Heart right ventricle (tissue), 16 donors: ENCODE measurements around the gene HNRNPUL2. TPM values are rescaled to one million over a fixed set of nuclear protein-coding genes. Genes with fewer than 3 reads are reported as not detected.
A peak's percentile ranks its signal among the peaks of the same experiment; 100 is the strongest.
"Not testable (repeated sequence)": the region's sequence is repeated elsewhere in the genome, so short reads cannot be mapped to it uniquely, and the experiment has no call there.

ENCODE experiments used
- ATAC-seq, 8 donors: fragments of 200-7000 bp; cut with Tn5 transposase; one replicate each; pipeline ENCODE4 v1.9.1; 2020; ENCODE audit warnings: mild to moderate bottlenecking in 8 of 8, moderate library complexity in 8 of 8, moderate number of reproducible peaks in 1 of 8
- DNase-seq, 2 donors: peaks; one replicate each; pipeline ENCODE4 v3.0.0-alpha.2; 2020
- H3K27ac ChIP-seq, 10 donors: fragments of 200-600 bp; sonication (generic) in 2 of 10; one replicate each; pipeline versions ENCODE4 v1.5.0 to v1.8.0; 2020 to 2022; ENCODE audit warnings: mild to moderate bottlenecking in 3 of 10
- H3K27me3 ChIP-seq, 7 donors: fragments of 200-600 bp; one replicate each; pipeline ENCODE4 v1.8.0; 2021 to 2022; ENCODE audit warnings: mild to moderate bottlenecking in 2 of 7
- H3K36me3 ChIP-seq, 9 donors: fragments of 200-600 bp; sonication (generic) in 1 of 9; one replicate each; pipeline versions ENCODE4 v1.5.0 to v1.8.0; 2020 to 2022; ENCODE audit warnings: mild to moderate bottlenecking in 2 of 9
- H3K4me1 ChIP-seq, 9 donors: fragments of 200-600 bp; sonication (generic) in 1 of 9; one replicate each; pipeline versions ENCODE4 v1.5.0 to v1.8.0; 2020 to 2022; ENCODE audit warnings: mild to moderate bottlenecking in 4 of 9
- H3K4me3 ChIP-seq, 10 donors: fragments of 200-600 bp; sonication (generic) in 2 of 10; one replicate each; pipeline versions ENCODE4 v1.5.0 to v1.8.0; 2020 to 2022; ENCODE audit warnings: mild to moderate bottlenecking in 7 of 10, moderate library complexity in 2 of 10
- H3K9me3 ChIP-seq, 11 donors: fragments of 200-600 bp in 10 of 11; sonication (generic) in 2 of 11; one replicate each; pipeline versions ENCODE4 v1.5.0 to v1.8.0; 2013 to 2022; ENCODE audit warnings: mild to moderate bottlenecking in 2 of 11, control low read depth in 1 of 11, moderate library complexity in 1 of 11
- WGBS, 2 donors: extraction: QIAGEN DNeasy Blood & Tissue Kit; methylation state at CpG; one replicate each; pipeline ENCODE4 v1.1.7; 2013; ENCODE audit warnings: inconsistent platforms in 1 of 2; 5-methylcytosine and 5-hydroxymethylcytosine counted together
- intact Hi-C, 10 donors: fragments of 100-400 bp; cut with DNase I; formaldehyde crosslinking; loops; one replicate each; pipeline versions ENCODE4 v1.11.1 to v1.14.2; 2022
- polyA plus RNA-seq, 2 donors: library from polyadenylated mRNA; stranded (reverse); fragments of 200-250 nt; gene quantifications; one replicate each; pipeline ENCODE4 v1.2.3, GENCODE V29; 2013
- total RNA-seq, 10 donors: library from RNA; stranded (reverse); fragmentation: NEBNext Ultra II Directional in 3 of 10; extraction: Animal tissue kit (Norgen Biotek cat#: 25700) in 3 of 10; gene quantifications; one replicate each; pipeline versions ENCODE4 v1.2.1 to v1.2.4, GENCODE V29; 2021 to 2023
- TF ChIP-seq, protein P1 (sequence below), 9 donors: fragments of 200-600 bp; sonication (generic) in 2 of 9; IDR thresholded peaks; one replicate each; pipeline versions ENCODE4 v1.5.0 to v1.8.0; 2021 to 2022; ENCODE audit warnings: antibody characterized with exemption in 9 of 9, mild to moderate bottlenecking in 5 of 9, moderate library complexity in 1 of 9
- donor health status: Arrhythmogenic right ventricular cardiomyopathy.
- donor health status: ischemic (EF 13 %, LVEDD 7.1; RV severe dilation, severe dysfunction).
- donor health status: healthy with polysubstance abuse.
- donor health status: DM: no; HTN: yes; CAD: no.
- donor health status: DM: no; HTN: no; CAD: no.
- donor health status: ischemic (EF 25% LVEDD 6.9; RV normal size, moderate dysfunction).
- donor health status: ischemic (EF 25% LVEDD 5.7; RV mildly dilated, moderate dysfunction).
- donor health status: healthy.
- donor health status: DM: yes; HTN: yes; CAD: no.
- donor health status: Ischemic cardiomyopathy.
- donor health status: ischemic (EF 35%, LVEDD 5.7; RV mildly dilated, moderate dysfunction).
- donor health status: nonischemic (EF 11% LVEDD 7.7; RV severe dilation, severe dysfunction).
- donor health status: DM: yes; HTN: yes; CAD: no.
- donor health status: PGD.
- donor health status: ischemic (EF 29% LVEDD 5.4; RV normal size, mild dysfunction).
- donor health status: nonischemic (EF 23%, LVEDD 6.1; RV moderate dilation, normal function).

Gene HNRNPUL2
- total and polyA plus RNA-seq, 12 donors, result 21.4 to 40.9 (median 33.4) TPM

GRCh38 chr11:62752177-62752785 is 25.0 kb upstream of the HNRNPUL2 start:
- H3K27ac ChIP-seq, result peak overlapping the region in 2 of 10 donors; percentile 89 to 95
- 97% methylated on average over 14 of the region's 14 CpGs for WGBS, 2 donors
- H3K4me3 ChIP-seq, result no peak overlapping the region
- DNase-seq (no peak), ATAC-seq (no peak)
- intact Hi-C loops, result loop anchor here in 2 of 10 donors (2.0 kb wide), 1 partner anchor 23 kb away; the partner anchor contains the start of gene TTC9C (in 2 of the 2)
- peaks cover 0 to 40% (median 3%) of the 10 kb centered on the region in 9 donors for H3K36me3 ChIP-seq
- TF ChIP-seq, protein P1, sequence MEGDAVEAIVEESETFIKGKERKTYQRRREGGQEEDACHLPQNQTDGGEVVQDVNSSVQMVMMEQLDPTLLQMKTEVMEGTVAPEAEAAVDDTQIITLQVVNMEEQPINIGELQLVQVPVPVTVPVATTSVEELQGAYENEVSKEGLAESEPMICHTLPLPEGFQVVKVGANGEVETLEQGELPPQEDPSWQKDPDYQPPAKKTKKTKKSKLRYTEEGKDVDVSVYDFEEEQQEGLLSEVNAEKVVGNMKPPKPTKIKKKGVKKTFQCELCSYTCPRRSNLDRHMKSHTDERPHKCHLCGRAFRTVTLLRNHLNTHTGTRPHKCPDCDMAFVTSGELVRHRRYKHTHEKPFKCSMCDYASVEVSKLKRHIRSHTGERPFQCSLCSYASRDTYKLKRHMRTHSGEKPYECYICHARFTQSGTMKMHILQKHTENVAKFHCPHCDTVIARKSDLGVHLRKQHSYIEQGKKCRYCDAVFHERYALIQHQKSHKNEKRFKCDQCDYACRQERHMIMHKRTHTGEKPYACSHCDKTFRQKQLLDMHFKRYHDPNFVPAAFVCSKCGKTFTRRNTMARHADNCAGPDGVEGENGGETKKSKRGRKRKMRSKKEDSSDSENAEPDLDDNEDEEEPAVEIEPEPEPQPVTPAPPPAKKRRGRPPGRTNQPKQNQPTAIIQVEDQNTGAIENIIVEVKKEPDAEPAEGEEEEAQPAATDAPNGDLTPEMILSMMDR (IDR thresholded peaks at IDR 0.05), result no peak
- H3K4me1 ChIP-seq, result peaks cover 7 to 42% (median 25%) of the 10 kb centered on the region in 9 donors
- no peaks in the 10 kb centered on the region for H3K9me3 ChIP-seq
- no peaks in the 10 kb centered on the region for H3K27me3 ChIP-seq

GRCh38 chr11:62749931-62750330 is 22.7 kb upstream of the HNRNPUL2 start:
- peak overlapping the region in 1 of 10 donors; percentile 7 for H3K27ac ChIP-seq
- WGBS, 2 donors, result 94 to 98% methylated on average over 5 of the region's 5 CpGs
- intact Hi-C loops, H3K9me3 ChIP-seq, DNase-seq, ATAC-seq, H3K27me3 ChIP-seq, H3K4me3 ChIP-seq: not testable (repeated sequence)
- peaks cover 0 to 43% (median 3%) of the 10 kb centered on the region in 9 donors for H3K36me3 ChIP-seq
- peaks cover 7 to 42% (median 25%) of the 10 kb centered on the region in 9 donors for H3K4me1 ChIP-seq

DNA sequence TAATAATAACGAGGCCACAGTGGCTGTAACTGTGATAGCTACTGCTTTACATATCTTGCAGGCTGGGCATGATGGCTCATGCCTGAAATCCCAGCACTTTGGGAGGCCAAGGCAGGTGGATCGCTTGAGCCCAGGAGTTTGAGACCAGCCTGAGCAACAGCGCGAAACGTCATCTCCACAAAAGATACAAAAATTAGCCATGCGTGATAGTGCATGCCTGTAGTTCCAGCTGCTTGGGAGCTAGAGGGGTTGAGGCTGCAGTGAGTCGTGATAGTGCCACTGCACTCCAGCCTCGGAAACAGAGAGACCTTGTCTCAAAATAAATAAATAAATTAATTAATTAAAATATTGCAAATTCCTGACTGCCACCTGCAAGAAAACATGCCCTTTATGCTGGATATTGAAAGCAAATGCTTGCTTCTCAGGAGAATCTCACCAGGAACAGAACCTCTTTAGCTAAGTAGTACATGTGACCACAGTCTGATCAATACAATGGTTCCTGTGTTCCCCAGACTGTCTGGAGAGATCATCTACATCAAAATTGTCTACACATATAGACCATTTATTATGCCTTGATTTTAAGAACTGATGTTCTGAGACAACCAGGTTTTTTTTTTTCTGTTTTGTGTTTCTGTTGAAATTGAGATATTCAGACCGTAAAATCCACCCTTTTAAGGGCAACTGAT is 20.4 kb upstream of the HNRNPUL2 start:
- DNase-seq (no peak), ATAC-seq (no peak)
- Histone ChIP-seq H3K36me3 (peaks cover 0 to 37% (median 3%) of the 10 kb centered on the region in 9 donors), H3K4me3 (no peak overlapping the region), H3K27me3 (no peaks in the 10 kb centered on the region), H3K9me3 (no peaks in the 10 kb centered on the region), H3K4me1 (peaks cover 0 to 27% (median 11%) of the 10 kb centered on the region in 9 donors), H3K27ac (no peak overlapping the region)
- intact Hi-C loops, result no loop called here
- 74 to 80% methylated on average over 9 of the region's 9 CpGs for WGBS, 2 donors
- TF ChIP-seq, protein P1 (IDR thresholded peaks at IDR 0.05), result no peak

- no peak overlapping the region for H3K27ac ChIP-seq
- TF ChIP-seq, protein P1 (IDR thresholded peaks at IDR 0.05), result no peak
- H3K4me1 ChIP-seq, result peaks cover 0 to 13% (median 6%) of the 10 kb centered on the region in 9 donors
- no peak for ATAC-seq
- H3K4me3 ChIP-seq, result no peak overlapping the region
- intact Hi-C loops, result no loop called here
- no peak for DNase-seq
- H3K36me3 ChIP-seq, result peaks cover 0 to 99% (median 60%) of the 10 kb centered on the region in 9 donors
- no peaks in the 10 kb centered on the region for H3K9me3 ChIP-seq
- no peaks in the 10 kb centered on the region for H3K27me3 ChIP-seq
Measured at GRCh38 chr11:62737196-62737595, 9.9 kb upstream of the HNRNPUL2 start.

GRCh38 chr11:62732830-62733229 is 5.6 kb upstream of the HNRNPUL2 start:
- intact Hi-C loops, result no loop called here
- WGBS, 2 donors, result 83 to 86% methylated on average over 2 of the region's 2 CpGs
- H3K4me1 ChIP-seq, result peaks cover 9 to 45% (median 26%) of the 10 kb centered on the region in 9 donors
- H3K4me3 ChIP-seq, result no peak overlapping the region
- peaks cover 0 to 79% (median 38%) of the 10 kb centered on the region in 9 donors for H3K36me3 ChIP-seq
- H3K27ac ChIP-seq, result no peak overlapping the region
- no peaks in the 10 kb centered on the region for H3K9me3 ChIP-seq
- TF ChIP-seq, protein P1 (IDR thresholded peaks at IDR 0.05), result peak in 1 of 9 donors; percentile 14
- H3K27me3 ChIP-seq, result no peaks in the 10 kb centered on the region
- no peak for ATAC-seq
- DNase-seq, result no peak

GRCh38 chr11:62730076-62730475 is 2.8 kb upstream of the HNRNPUL2 start:
- intact Hi-C loops, H3K9me3 ChIP-seq, ATAC-seq, H3K27me3 ChIP-seq, DNase-seq: not testable (repeated sequence)
- Histone ChIP-seq H3K36me3 (peaks cover 0 to 51% (median 20%) of the 10 kb centered on the region in 9 donors), H3K4me1 (peaks cover 12 to 57% (median 37%) of the 10 kb centered on the region in 9 donors), H3K4me3 (peak overlapping the region in 6 of 10 donors; percentile 74 to 98 (median 92)), H3K27ac (peak overlapping the region in 3 of 10 donors; percentile 93 to 99 (median 94))
- 84 to 88% methylated on average over 14 of the region's 14 CpGs for WGBS, 2 donors
